Stimulated activated naive CD8-positive, alpha-beta T cell treated with anti-CD3 and anti-CD28 coated beads, Interleukin-15, Interleukin-2, amounts not matched to agents 100 ng/mL and 50 ng/mL, for 24 hours (primary cell): ENCODE results near the gene KCNF1.
"Not testable (repeated sequence)": the region's sequence is repeated elsewhere in the genome, so short reads cannot be mapped to it uniquely, and the experiment has no call there.

Source experiments
- H3K27ac Mint-ChIP-seq: one replicate; pipeline ENCODE4 v1.8.0; 2021; ENCODE audit warnings: mild to moderate bottlenecking, mixed read lengths
- H3K27me3 Mint-ChIP-seq: one replicate; pipeline ENCODE4 v1.8.0; 2021; ENCODE audit warnings: mixed read lengths
- H3K36me3 Mint-ChIP-seq: one replicate; pipeline ENCODE4 v1.8.0; 2021; ENCODE audit warnings: low read depth, mixed read lengths
- H3K4me1 Mint-ChIP-seq: one replicate; pipeline ENCODE4 v1.8.0; 2021; ENCODE audit warnings: low read depth, mixed read lengths
- H3K4me3 Mint-ChIP-seq: one replicate; pipeline ENCODE4 v1.8.0; 2021; ENCODE audit warnings: mild to moderate bottlenecking, mixed read lengths
- H3K9me3 Mint-ChIP-seq: one replicate; pipeline ENCODE4 v1.8.0; 2021; ENCODE audit warnings: mixed read lengths

Gene KCNF1

DNA sequence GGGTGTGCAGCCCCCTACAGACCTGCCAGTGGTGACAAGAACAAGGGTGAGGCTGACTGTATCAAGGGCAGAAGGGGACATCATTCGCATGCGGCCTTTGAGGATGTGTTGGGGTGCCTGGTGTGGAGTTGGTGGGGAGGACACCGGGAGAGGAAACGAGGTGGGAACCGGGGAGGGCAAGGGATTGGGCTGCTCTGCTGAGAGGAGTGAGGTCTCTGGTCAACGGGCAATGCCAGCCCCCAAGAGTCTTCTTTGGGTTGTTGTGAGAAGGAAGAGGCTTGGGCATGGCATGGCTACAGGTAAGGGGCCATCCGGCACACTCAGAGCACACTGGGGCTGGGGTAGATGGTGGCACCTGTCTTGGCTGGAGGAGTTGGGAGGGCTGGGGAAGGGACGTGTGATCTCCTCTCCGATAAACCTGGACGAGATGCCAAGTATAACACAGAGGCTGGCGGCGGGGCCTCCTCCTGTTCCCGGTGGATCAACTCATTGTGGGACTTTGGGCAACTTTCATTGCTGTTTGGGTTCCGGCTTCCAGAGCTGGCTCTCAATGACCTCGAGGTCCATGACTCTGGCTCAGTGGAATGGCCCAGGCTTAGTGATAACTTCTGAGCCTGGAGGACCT, 37.0 kb downstream of the KCNF1 start:
- Mint-ChIP-seq H3K4me1 (peaks cover 6% of the 10 kb centered on the region), H3K9me3 (peaks cover 9% of the 10 kb centered on the region), H3K27ac (no peak overlapping the region), H3K27me3 (peaks cover 40% of the 10 kb centered on the region), H3K36me3 (peaks cover 5% of the 10 kb centered on the region), H3K4me3 (no peak overlapping the region)

DNA sequence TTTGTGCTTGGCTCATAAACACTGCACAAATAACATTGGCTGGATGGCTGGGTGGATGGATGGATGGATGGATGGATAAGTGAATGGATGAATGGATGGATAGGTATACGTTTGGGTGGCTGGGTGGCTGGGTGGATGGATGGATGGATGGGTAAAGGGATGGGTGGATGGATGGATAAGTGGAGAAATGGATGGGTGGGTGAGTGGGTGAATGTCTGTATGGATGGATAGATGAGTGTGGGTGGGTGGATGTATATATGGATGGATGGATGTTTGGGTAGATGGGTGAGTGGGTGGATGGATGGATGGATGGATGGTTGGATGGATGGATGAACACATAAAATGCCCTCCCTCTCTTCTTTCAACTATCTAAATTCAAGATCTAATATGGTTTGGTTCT, 38.1 kb downstream of the KCNF1 start:
- Mint-ChIP-seq H3K9me3 (peaks cover 9% of the 10 kb centered on the region), H3K4me1 (peaks cover 6% of the 10 kb centered on the region), H3K36me3 (peaks cover 5% of the 10 kb centered on the region), H3K27ac (no peak overlapping the region), H3K27me3 (peaks cover 36% of the 10 kb centered on the region), H3K4me3 (no peak overlapping the region)

DNA sequence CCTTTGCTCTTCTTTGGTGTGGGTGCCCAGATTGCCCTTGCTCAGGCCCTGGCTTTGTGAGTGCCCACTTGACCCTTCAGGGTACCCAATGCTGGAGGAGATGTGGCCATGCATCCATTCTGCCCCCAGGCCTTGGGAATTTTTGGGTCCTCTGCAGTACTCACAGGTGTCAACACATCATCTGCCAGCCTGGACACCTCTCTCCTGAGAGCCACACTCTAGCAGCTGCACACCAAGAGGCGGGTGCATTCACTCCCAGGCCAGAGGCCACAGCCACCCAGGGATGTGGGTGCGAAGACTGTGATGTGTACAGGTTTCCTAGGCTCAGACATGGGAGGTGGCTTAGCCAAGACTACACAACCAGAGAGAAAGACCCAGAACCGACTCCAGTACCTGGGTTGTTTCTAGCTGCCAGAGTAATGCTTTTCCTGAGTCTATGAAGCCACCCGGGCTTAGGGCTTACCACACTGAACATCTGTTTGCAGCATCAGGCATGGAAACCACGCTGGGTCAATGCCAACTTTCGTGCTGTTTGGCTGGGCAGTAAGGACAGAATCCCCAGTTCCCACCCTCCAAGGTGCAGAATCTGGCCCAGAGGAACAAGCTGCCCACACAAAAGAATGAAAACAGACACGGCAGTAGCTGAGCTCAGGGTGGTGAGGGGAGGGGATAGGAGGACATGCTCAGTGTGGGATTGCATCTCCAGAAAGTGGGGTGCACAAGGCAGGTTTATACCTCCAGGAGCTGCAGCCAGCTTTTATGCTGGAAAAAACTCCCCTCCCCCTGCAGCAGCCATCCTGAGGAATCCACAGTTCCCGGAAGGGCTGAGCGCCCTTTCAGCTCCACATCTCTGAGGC, 40.1 kb downstream of the KCNF1 start:
- Mint-ChIP-seq H3K4me3 (no peak overlapping the region), H3K9me3 (peaks cover 9% of the 10 kb centered on the region), H3K4me1 (peaks cover 6% of the 10 kb centered on the region), H3K27me3 (peaks cover 23% of the 10 kb centered on the region), H3K36me3 (peaks cover 5% of the 10 kb centered on the region), H3K27ac (no peak overlapping the region)

DNA sequence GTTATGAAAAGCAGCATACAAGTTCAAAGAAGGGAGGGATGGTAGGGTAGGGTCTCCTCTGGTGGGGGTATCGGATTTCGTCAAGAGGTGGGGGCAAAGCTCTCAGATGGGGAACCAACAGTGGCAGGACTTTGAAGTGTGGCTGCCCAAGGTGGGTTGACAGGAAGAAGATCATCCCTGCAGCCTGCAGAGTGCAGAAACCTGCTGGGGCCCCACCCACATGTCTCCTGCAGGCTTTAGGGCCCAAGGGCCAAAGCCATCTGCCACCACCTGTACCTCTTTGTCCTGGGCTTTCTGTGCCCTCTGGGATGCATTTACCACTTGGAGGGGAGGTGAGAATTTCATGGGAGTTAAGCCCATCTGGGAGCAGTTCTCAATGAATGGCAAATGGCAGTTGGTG, 42.7 kb downstream of the KCNF1 start:
- Mint-ChIP-seq H3K4me3 (no peak overlapping the region), H3K9me3 (peaks cover 9% of the 10 kb centered on the region), H3K4me1 (peaks cover 6% of the 10 kb centered on the region), H3K27me3 (peaks cover 12% of the 10 kb centered on the region), H3K36me3 (peaks cover 5% of the 10 kb centered on the region), H3K27ac (no peak overlapping the region)

DNA sequence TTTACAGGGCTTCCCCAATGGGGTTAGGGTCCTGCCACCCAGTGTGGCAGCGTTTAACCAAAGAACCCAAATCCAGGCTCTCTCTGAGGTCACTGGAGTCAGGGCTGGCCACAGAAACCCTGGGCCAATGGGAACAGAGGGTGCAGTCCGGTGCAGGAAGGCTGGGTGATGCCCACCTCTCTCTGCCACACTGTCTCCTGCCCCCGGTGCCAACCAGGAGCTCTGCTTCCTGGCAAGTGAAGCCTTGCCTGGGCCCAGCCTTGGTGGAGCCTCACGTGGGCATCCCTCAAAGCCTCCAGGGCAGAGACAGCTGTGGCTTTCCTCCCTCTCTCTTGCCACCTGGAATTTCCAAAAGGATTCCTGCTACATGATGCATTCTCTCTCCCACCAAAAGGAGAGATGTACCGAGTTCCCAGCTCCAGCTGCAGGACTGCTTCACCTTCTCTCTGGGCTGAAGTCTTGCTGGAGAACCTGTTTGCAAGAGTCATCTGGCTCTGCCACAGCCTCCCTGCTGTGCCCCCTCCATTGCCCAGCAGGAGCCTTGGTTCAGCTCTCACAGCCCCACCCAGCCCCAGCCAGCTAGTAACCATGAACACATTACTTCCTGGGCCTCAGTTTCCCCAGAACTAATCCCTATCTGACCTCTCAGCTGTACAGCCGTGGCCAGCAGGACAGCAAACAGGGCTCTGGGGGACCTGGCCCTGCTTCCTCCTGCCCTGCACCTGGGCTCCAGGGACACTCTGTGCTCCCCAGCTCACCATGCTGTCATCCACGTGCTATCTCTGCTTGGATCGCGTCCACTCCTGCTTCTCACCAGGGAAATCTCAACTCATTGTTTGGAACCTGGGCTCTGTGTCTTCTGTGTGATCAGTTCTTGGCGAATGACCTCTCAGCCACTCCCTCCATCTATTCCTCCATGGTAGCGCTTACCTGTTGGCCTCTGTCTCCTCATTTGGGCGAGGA, 43.4 kb downstream of the KCNF1 start:
- peaks cover 6% of the 10 kb centered on the region for H3K4me1 Mint-ChIP-seq
- H3K4me3 Mint-ChIP-seq: no peak overlapping the region
- H3K9me3 Mint-ChIP-seq: peaks cover 9% of the 10 kb centered on the region
- peaks cover 10% of the 10 kb centered on the region for H3K27me3 Mint-ChIP-seq
- H3K36me3 Mint-ChIP-seq: peaks cover 5% of the 10 kb centered on the region
- H3K27ac Mint-ChIP-seq: no peak overlapping the region

DNA sequence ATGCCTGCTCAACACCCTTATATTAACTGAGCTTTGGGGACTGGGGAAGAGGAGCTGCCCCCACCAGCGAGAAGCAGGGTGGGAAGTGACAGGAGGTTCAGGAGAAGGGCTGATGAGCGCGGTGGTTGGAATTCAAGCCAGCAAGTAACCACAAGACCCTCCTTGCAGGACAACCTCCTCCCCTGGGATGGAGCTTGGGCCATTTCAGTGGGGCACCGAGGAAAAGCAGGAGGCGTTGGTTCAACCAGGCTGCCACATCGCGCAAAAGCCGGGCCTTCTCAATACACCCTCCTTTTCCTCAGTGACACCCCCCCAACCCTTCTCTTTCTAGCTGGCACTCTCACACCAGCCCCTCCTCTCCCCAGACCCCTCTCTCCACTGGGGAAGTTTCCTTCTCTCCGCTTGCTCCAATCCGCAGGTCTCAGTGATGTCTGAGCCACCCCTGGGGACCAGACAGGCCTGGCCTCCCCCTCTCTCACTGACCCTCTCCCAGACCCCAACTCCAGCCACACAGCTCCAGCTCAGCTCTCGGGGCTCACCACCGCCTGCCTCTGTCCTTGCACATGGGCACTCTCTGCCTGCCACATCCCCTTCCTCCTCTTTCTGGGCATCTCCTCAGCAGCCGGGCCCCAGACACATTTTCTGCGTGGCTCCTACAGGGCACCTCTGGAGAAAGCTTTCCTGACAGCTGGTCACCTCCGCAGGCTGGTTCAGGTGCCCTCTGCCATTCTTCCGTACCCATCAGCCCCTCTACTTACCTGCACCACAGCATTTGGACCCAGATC, 44.5 kb downstream of the KCNF1 start:
- H3K4me1 Mint-ChIP-seq: peaks cover 6% of the 10 kb centered on the region
- H3K4me3 Mint-ChIP-seq: no peak overlapping the region
- peaks cover 9% of the 10 kb centered on the region for H3K9me3 Mint-ChIP-seq
- H3K36me3 Mint-ChIP-seq: peaks cover 5% of the 10 kb centered on the region
- no peak overlapping the region for H3K27ac Mint-ChIP-seq
- peaks cover 3% of the 10 kb centered on the region for H3K27me3 Mint-ChIP-seq

DNA sequence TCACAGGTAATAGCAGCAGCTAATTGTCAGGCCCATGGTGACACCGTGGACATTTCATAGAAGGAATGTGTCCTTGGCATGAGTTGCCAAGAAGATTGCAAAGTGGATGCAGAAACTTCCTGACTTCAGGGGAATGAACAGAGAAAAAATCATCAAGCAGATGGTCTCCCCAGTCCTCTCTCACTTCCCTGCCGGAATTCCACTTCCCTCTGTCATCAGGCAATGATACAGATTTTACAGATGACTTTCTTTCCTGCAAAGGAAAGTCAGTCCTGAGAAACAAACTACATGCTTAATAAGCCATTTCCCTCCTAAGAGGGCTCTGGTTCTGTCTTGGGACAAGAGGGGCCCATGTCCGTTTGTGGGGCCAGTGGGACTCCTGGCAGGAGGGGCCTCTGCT, 45.7 kb downstream of the KCNF1 start:
- Mint-ChIP-seq H3K27me3 (peaks cover 3% of the 10 kb centered on the region), H3K27ac (no peak overlapping the region), H3K4me1 (peaks cover 6% of the 10 kb centered on the region), H3K4me3 (no peak overlapping the region), H3K9me3 (peaks cover 9% of the 10 kb centered on the region), H3K36me3 (peaks cover 5% of the 10 kb centered on the region)

DNA sequence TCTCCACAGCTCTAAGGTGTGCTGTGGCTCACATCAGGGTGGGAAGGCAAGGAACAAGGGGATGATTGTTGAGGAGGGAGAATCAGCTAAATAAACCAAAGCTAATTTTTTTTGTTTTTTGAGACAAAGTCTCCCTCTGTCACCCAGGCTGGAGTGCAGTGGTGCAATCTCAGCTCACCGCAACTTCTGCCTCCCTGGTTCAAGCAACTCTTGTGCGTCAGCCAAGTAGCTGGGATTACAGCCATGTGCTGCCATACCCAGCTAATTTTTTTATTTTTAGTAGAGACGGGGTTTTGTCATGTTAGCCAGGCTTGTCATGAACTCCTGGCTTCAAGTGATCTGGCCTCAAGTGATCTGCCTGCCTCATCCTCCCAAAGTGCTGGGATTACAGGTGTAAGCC, 46.7 kb downstream of the KCNF1 start:
- H3K36me3 Mint-ChIP-seq, H3K4me1 Mint-ChIP-seq, H3K27me3 Mint-ChIP-seq, H3K27ac Mint-ChIP-seq, H3K4me3 Mint-ChIP-seq, H3K9me3 Mint-ChIP-seq: not testable (repeated sequence)

DNA sequence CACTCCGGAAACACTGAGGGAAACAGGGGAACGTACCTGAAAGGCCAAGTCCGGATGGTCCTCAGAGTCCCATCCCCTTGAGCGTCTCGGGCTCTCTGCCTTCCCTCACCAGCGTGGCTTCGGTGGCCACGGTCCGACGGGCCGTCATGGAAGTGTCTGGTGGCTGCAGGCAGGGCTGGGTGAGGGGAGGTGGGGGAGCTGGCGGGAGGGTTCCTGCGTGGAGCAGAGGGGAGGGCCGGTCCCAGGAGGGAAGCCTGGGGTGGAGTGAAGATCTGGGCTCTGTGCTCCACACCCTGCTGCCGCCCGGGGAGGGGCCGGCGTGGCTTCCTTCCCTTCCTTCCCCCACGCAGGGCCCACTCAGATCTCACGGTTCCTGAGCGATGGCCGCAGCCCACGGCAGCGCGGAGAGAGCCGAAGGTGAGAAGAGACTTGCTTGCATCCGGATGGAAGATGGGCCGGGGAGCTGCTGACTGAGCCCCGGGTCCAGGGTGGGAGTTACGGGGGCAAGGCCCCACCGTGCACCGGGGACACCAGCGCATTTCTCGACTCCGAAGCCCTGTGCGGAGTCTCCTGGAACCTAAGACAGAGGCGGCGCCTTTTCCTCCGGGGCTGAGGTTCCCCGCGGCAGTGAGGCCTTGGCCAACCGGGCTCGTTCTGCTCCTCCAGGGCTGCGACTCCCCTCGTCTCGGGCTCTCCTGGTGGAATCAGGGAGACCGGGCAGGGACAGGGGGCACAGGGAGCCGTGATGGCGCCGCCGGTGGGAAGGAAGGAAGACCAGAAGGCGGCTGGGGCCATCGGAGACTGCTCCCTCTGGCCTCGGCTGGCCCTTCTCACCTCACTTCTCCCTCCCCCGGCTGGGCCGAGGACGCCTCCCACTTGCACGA, 49.1 kb downstream of the KCNF1 start:
- Mint-ChIP-seq H3K27ac (no peak overlapping the region), H3K4me3 (no peak overlapping the region), H3K27me3 (peaks cover 19% of the 10 kb centered on the region), H3K9me3 (no peaks in the 10 kb centered on the region), H3K4me1 (no peaks in the 10 kb centered on the region), H3K36me3 (no peaks in the 10 kb centered on the region)

DNA sequence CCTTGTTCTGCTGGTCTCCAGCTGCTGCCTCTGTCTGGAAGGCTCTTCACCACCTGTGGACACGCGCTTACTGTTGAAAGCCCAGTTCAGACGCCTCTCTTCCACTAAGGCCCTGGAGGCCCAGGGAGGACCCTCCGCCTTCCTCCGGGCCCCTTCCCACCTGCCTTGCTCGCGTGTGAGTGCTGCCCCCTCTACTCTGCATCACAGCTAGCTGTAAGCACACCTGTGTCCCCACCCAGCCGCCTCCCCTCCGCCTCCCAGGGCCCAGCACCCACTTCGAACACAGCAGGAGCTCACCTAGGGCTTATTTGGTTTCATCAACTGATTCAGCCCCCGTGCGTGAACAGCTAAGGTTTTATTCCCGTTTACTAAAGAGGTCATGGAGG, 49.7 kb downstream of the KCNF1 start:
- peaks cover 19% of the 10 kb centered on the region for H3K27me3 Mint-ChIP-seq
- no peaks in the 10 kb centered on the region for H3K4me1 Mint-ChIP-seq
- H3K9me3 Mint-ChIP-seq: no peaks in the 10 kb centered on the region
- H3K36me3 Mint-ChIP-seq: no peaks in the 10 kb centered on the region
- H3K4me3 Mint-ChIP-seq: no peak overlapping the region
- no peak overlapping the region for H3K27ac Mint-ChIP-seq

DNA sequence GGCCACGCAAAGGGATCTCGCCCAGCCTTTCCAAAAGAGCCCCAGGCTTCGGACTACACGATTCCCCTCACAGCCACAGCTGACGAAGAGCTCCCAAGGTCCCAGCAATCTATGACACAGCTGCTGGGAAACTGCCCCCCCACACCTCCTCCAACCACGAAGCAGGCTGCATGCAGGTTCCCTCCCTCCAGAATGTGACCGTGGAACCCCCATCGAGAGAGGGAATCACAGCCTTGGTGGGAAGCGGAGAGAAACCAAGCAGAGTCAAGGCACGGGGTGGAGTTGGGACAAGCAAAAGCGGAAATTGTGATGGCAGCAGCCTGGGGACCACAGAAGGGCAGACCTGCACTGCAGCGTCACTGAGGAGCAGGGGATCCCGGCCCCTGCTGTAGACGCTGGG, 50.3 kb downstream of the KCNF1 start:
- H3K4me3 Mint-ChIP-seq: no peak overlapping the region
- no peaks in the 10 kb centered on the region for H3K36me3 Mint-ChIP-seq
- H3K27me3 Mint-ChIP-seq: peaks cover 19% of the 10 kb centered on the region
- H3K4me1 Mint-ChIP-seq: no peaks in the 10 kb centered on the region
- no peaks in the 10 kb centered on the region for H3K9me3 Mint-ChIP-seq
- no peak overlapping the region for H3K27ac Mint-ChIP-seq

DNA sequence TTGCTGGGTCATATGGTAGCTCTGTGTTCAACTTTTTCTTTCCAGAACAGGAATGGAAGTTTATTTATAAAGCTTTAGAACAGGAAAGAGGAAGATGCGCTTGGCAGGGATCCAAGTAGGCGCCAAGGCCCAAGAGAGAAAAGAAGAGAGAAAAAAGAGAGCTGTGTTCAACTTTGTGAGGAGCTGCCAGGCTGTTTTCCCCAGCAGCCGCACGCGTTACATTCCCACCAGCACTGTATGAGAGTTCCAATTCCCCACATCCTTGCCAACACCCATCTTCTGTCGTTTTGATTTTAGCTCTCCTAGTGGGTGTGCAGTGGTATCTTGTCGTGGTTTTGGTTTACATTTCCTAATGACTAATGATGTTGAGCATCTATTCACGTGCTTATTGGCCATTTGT, 51.4 kb downstream of the KCNF1 start:
- Mint-ChIP-seq H3K27me3 (peaks cover 19% of the 10 kb centered on the region), H3K9me3 (no peaks in the 10 kb centered on the region), H3K36me3 (no peaks in the 10 kb centered on the region), H3K27ac (no peak overlapping the region), H3K4me1 (no peaks in the 10 kb centered on the region), H3K4me3 (no peak overlapping the region)
